Motor neuron (in vitro differentiated cells): Measurements from ENCODE around the gene MUC13. TPM values are rescaled to one million over a fixed set of nuclear protein-coding genes. Genes with fewer than 3 reads are reported as not detected.

Experiments used
- ATAC-seq, 8 experiments: fragments of 200-7000 bp; cut with Tn5 transposase; replicated peaks in 6 of 8; 2 replicates each; pipeline ENCODE4 v1.8.0; 2021; ENCODE audit warnings: mild to moderate bottlenecking in 8 of 8, moderate library complexity in 8 of 8
- H3K27ac ChIP-seq, 2 donors: fragments of 250-450 bp; sonication (Bioruptor Pico); 2 replicates each; pipeline ENCODE4 v1.9.0; 2021; ENCODE audit warnings: antibody characterized with exemption in 2 of 2, mild to moderate bottlenecking in 2 of 2, moderate library complexity in 1 of 2
- H3K4me1 ChIP-seq, 2 donors: fragments of 250-450 bp; sonication (Bioruptor Pico); replicated peaks in 1 of 2; 2 replicates each; pipeline ENCODE4 v1.6.1; 2021; ENCODE audit warnings: antibody characterized with exemption in 2 of 2, mild to moderate bottlenecking in 2 of 2, moderate library complexity in 1 of 2
- H3K4me3 ChIP-seq, 5 donors: fragments of 250-450 bp; sonication (Bioruptor Pico); 2 replicates each; pipeline ENCODE4 v1.9.0; 2021; ENCODE audit warnings: antibody characterized with exemption in 5 of 5, mild to moderate bottlenecking in 5 of 5, moderate library complexity in 4 of 5
- WGBS, 10 experiments: fragments of 450-650 bp; shearing (Covaris generic); methylation state at CpG; one replicate each; pipeline ENCODE4 v1.0.0; 2022; 5-methylcytosine and 5-hydroxymethylcytosine counted together
- in situ Hi-C, 9 experiments: fragments of 400-800 bp; cut with MboI; loops; one replicate each; pipeline ENCODE4 v1.15.0; 2021; ENCODE audit warnings: low sequenced_read_pairs in 9 of 9, low pct_unique_long_range_greater_than_20kb in 2 of 9; ENCODE audit not compliant: unreplicated experiment in 9 of 9
- total RNA-seq, 8 experiments: library from RNA; unstranded; fragments of 300-600 nt; gene quantifications; 2 replicates each; pipeline versions ENCODE4 v1.2.3 to v1.2.4, GENCODE V29; 2022

Gene MUC13
- total RNA-seq, 8 experiments from 2014 or later: 0.04 to 0.24 (median 0.10) TPM; not detected in 3

GRCh38 chr3:124938896-124939295 is 4.3 kb upstream of the MUC13 start:
- Histone ChIP-seq H3K27ac (no peak overlapping the region), H3K4me1 (no peaks in the 10 kb centered on the region), H3K4me3 (no peak overlapping the region)
- in situ Hi-C loops: loop anchor here in 2 of 9 experiments (25.0 kb wide), 1 partner anchor 498 kb away; no protein-coding TSS in a partner anchor
- no peak for ATAC-seq
- 80 to 100% (median 100%) methylated on average over 1 to 3 of the region's 5 CpGs; no CpG with 5 or more reads in 1 of the 10 experiments for WGBS, 10 experiments

GRCh38 chr3:124937049-124937448 is 2.5 kb upstream of the MUC13 start:
- H3K4me1 ChIP-seq: no peaks in the 10 kb centered on the region
- ATAC-seq: no peak
- WGBS, 10 experiments: 50 to 100% (median 89%) methylated on average over 1 to 3 of the region's 3 CpGs
- H3K4me3 ChIP-seq: no peak overlapping the region
- no peak overlapping the region for H3K27ac ChIP-seq
- in situ Hi-C loops: loop anchor here in 2 of 9 experiments (25.0 kb wide), 1 partner anchor 500 kb away; no protein-coding TSS in a partner anchor

GRCh38 chr3:124935794-124936542 is 1.4 kb upstream of the MUC13 start:
- Histone ChIP-seq H3K4me1 (no peaks in the 10 kb centered on the region), H3K27ac (no peak overlapping the region), H3K4me3 (no peak overlapping the region)
- in situ Hi-C loops: loop anchor here in 2 of 9 experiments (25.0 kb wide), 1 partner anchor 501 kb away; no protein-coding TSS in a partner anchor
- no peak for ATAC-seq
- WGBS, 10 experiments: 57 to 100% (median 83%) methylated on average over 1 to 5 of the region's 5 CpGs

- in situ Hi-C loops: loop anchor here in 2 of 9 experiments (25.0 kb wide), 1 partner anchor 502 kb away; no protein-coding TSS in a partner anchor
- Histone ChIP-seq H3K4me3 (no peak overlapping the region), H3K4me1 (no peaks in the 10 kb centered on the region), H3K27ac (no peak overlapping the region)
- ATAC-seq: no peak
Measured at GRCh38 chr3:124935264-124935663, 713 bp upstream of the MUC13 start.

- in situ Hi-C loops: loop anchor here in 2 of 9 experiments (25.0 kb wide), 1 partner anchor 509 kb away; no protein-coding TSS in a partner anchor
- H3K4me1 ChIP-seq: no peaks in the 10 kb centered on the region
- WGBS, 10 experiments: 0 to 49% (median 35%) methylated on average over 2 to 4 of the region's 4 CpGs; no CpG with 5 or more reads in 3 of the 10 experiments
- H3K4me3 ChIP-seq: no peak overlapping the region
- peak in 4 of 8 experiments; percentile 46 to 88 (median 83) for ATAC-seq
- H3K27ac ChIP-seq: no peak overlapping the region
Measured at GRCh38 chr3:124928333-124929202, 6.0 kb downstream of the MUC13 start.

- WGBS, 10 experiments: 86 to 100% (median 93%) methylated on average over 1 to 2 of the region's 2 CpGs; no CpG with 5 or more reads in 5 of the 10 experiments
- Histone ChIP-seq H3K4me1 (no peaks in the 10 kb centered on the region), H3K27ac (no peak overlapping the region), H3K4me3 (no peak overlapping the region)
- in situ Hi-C loops: loop anchor here in 2 of 9 experiments (25.0 kb wide), 1 partner anchor 510 kb away; no protein-coding TSS in a partner anchor
- ATAC-seq: peak in 1 of 8 experiments; percentile 62
Measured at GRCh38 chr3:124927574-124928045, 6.9 kb downstream of the MUC13 start.

- 71 to 100% (median 83%) methylated on average over 1 to 4 of the region's 4 CpGs; no CpG with 5 or more reads in 1 of the 10 experiments for WGBS, 10 experiments
- H3K27ac ChIP-seq: no peak overlapping the region
- in situ Hi-C loops: loop anchor here in 2 of 9 experiments (25.0 kb wide), 1 partner anchor 511 kb away; no protein-coding TSS in a partner anchor
Measured at GRCh38 chr3:124926426-124927101, 8.0 kb downstream of the MUC13 start.

GRCh38 chr3:124924741-124925140 is 9.8 kb downstream of the MUC13 start:
- H3K27ac ChIP-seq: no peak overlapping the region
- in situ Hi-C loops: loop anchor here in 2 of 9 experiments (25.0 kb wide), 1 partner anchor 513 kb away; no protein-coding TSS in a partner anchor
- ATAC-seq: no peak
- no peaks in the 10 kb centered on the region for H3K4me1 ChIP-seq
- H3K4me3 ChIP-seq: no peak overlapping the region
- 50 to 100% (median 79%) methylated on average over 1 to 2 of the region's 2 CpGs; no CpG with 5 or more reads in 1 of the 10 experiments for WGBS, 10 experiments

More at GRCh38 chr3:124926426-124927101, 8.0 kb downstream of the MUC13 start:
- no peak overlapping the region for H3K4me3 ChIP-seq
- ATAC-seq: no peak
- H3K4me1 ChIP-seq: no peaks in the 10 kb centered on the region

- no peaks in the 10 kb centered on the region for H3K4me1 ChIP-seq
- in situ Hi-C loops: no loop called here
- H3K4me3 ChIP-seq: no peak overlapping the region
- peak in 1 of 8 experiments; percentile 55 for ATAC-seq
- H3K27ac ChIP-seq: no peak overlapping the region
Measured at GRCh38 chr3:124923833-124924232, 10.7 kb downstream of the MUC13 start.

GRCh38 chr3:124920718-124921117 is 13.8 kb downstream of the MUC13 start:
- no peak for ATAC-seq
- WGBS, 10 experiments: 20 to 100% (median 82%) methylated on average over 1 to 5 of the region's 5 CpGs; no CpG with 5 or more reads in 3 of the 10 experiments
- in situ Hi-C loops: no loop called here
- Histone ChIP-seq H3K27ac (no peak overlapping the region), H3K4me1 (no peaks in the 10 kb centered on the region), H3K4me3 (no peak overlapping the region)

GRCh38 chr3:124919756-124920155 is 14.8 kb downstream of the MUC13 start:
- Histone ChIP-seq H3K4me3 (no peak overlapping the region), H3K27ac (no peak overlapping the region), H3K4me1 (no peaks in the 10 kb centered on the region)
- in situ Hi-C loops: no loop called here
- ATAC-seq: peak in 3 of 8 experiments; percentile 54 to 85 (median 70)
- WGBS, 10 experiments: 63 to 82% methylated on average over 2 of the region's 2 CpGs; no CpG with 5 or more reads in 8 of the 10 experiments

- 100% methylated on average over 1 to 2 of the region's 2 CpGs; no CpG with 5 or more reads in 6 of the 10 experiments for WGBS, 10 experiments
- no peak for ATAC-seq
- Histone ChIP-seq H3K4me1 (no peaks in the 10 kb centered on the region), H3K4me3 (no peak overlapping the region), H3K27ac (no peak overlapping the region)
- in situ Hi-C loops: no loop called here
Measured at GRCh38 chr3:124918524-124918923, 16.0 kb downstream of the MUC13 start.
